Skeletal muscle cell (primary cell): ENCODE results near the gene CHST9.
"Not testable (repeated sequence)": the region's sequence is repeated elsewhere in the genome, so short reads cannot be mapped to it uniquely, and the experiment has no call there.

Source experiments
- DNase-seq: peaks from one replicate; pipeline ENCODE4 v3.0.0-alpha.2; 2010; ENCODE audit warnings: low read depth
- H3K4me3 ChIP-seq: 2 replicates; pipeline ENCODE4 v1.5.1; 2011; ENCODE audit warnings: low read depth, mild to moderate bottlenecking, control low read depth, low read length, moderate library complexity

Gene CHST9

DNA sequence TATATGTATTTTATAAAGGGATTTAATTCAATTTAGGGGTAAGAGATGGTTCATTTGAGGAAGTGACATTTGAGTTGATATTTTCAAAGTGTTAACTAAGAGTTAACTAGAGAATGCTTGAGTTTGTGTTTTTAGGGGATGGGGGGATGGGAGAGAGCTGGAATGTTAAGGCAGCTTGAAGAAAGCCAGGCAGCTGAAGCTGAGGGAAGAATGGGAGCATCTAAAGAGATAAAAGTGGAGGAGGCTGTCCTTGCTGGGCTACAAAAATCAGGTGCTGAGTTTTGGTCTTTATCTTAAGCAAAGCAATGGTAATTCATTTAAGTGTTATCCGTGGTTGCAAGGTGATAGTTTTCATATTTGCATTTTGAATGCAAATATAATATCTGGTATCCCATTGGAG, 9.2 kb downstream of the CHST9 start:
- no peak for DNase-seq
- H3K4me3 ChIP-seq, result no peak overlapping the region

GRCh38 chr18:27175245-27175644, 9.9 kb downstream of the CHST9 start:
- no peak for DNase-seq
- no peak overlapping the region for H3K4me3 ChIP-seq

GRCh38 chr18:27171993-27172392, 13.1 kb downstream of the CHST9 start:
- no peak for DNase-seq
- H3K4me3 ChIP-seq, result no peak overlapping the region

DNA sequence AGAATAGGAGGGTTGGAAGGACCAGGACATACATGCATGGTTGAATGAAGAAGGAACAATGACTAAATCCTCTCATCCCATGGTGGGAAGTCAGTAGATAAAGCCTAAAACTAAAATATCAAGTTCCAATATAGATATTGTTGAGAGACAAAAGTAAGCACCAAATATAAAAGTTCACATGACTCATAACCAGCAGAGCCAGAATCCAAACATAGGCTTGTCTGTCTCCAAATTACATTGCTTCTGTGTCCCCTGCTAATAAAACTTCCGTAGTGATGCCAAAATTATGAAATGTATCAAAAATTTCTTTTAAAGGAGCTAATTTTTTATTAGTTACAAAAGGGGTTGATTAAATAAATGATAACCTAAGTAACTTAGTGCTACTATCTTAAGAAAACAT, 19.7 kb downstream of the CHST9 start:
- no peak overlapping the region for H3K4me3 ChIP-seq
- DNase-seq, result no peak

DNA sequence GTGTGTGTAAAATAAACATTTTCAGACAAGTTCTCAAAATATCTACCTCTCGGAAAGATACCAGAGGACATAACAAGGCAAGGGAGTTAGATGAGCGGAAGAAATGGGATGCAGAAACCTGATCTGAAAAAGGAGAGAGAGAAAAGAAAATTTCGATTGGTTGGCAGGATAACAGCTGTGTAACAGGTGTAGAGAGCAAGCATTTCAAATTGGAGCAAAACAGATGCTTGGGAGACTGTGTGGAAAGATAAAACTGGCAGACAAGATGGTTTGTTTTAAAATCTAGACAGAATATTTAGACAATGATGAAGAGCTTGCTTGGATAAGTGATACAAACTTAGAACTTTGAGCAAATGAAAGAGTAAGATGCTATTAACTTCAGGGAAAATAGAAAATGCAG, 20.2 kb downstream of the CHST9 start:
- no peak for DNase-seq
- no peak overlapping the region for H3K4me3 ChIP-seq

DNA sequence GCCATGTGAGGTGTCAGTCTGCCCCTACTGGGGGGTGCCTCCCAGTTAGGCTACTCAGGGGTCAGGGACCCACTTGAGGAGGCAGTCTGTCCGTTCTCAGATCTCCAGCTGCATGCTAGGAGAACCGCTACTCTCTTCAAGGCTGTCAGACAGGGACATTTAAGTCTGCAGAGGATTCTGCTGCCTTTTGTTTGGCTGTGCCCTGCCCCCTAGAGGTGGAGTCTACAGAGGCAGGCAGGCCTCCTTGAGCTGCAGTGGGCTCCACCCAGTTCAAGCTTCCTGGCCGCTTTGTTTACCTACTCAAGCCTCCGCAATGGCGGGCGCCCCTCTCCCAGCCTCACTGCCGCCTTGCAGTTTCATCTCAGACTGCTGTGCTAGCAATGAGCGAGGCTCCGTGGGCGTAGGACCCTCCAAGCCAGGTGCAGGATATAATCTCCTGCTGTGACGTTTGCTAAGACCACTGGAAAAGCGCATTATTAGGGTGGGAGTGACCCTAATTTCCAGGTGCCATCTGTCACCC, 21.9 kb downstream of the CHST9 start:
- H3K4me3 ChIP-seq, DNase-seq: not testable (repeated sequence)

DNA sequence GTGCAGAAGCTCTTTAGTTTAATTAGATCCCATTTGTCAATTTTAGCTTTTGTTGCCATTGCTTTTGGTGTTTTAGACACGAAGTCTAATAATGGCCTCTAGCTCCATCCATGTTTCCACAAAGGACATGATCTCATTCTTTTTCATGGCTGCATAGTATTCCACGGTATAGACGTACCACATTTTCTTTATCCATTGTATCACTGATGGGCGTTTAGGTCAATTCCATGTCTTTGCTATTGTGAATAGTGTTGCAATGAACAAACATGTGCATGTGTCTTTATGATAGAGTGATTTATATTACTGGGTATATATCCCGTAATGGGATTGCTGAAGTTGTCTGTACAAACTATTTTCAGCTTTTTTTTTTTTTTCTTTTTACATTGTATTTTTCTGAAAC, 35.9 kb downstream of the CHST9 start:
- DNase-seq, H3K4me3 ChIP-seq: not testable (repeated sequence)

DNA sequence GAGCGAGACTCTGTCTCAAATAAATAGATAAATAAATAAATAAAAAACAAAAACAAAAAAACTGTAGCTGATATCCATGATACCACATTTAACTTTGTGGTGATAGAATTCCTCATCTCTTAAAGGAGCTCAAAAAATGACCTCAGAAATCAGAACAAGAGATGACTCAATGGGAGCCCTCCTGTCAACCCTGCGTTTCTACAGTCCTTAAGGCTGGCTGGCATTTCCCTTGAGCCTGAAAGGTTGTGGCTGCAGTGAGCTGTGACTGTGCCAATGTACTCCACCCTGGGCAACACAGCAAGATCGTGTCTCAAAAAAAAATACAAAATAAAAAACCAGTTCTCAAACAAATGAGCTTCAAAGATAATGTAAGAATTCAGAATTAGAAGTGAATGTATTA, 40.4 kb downstream of the CHST9 start:
- no peak for DNase-seq
- no peak overlapping the region for H3K4me3 ChIP-seq

DNA sequence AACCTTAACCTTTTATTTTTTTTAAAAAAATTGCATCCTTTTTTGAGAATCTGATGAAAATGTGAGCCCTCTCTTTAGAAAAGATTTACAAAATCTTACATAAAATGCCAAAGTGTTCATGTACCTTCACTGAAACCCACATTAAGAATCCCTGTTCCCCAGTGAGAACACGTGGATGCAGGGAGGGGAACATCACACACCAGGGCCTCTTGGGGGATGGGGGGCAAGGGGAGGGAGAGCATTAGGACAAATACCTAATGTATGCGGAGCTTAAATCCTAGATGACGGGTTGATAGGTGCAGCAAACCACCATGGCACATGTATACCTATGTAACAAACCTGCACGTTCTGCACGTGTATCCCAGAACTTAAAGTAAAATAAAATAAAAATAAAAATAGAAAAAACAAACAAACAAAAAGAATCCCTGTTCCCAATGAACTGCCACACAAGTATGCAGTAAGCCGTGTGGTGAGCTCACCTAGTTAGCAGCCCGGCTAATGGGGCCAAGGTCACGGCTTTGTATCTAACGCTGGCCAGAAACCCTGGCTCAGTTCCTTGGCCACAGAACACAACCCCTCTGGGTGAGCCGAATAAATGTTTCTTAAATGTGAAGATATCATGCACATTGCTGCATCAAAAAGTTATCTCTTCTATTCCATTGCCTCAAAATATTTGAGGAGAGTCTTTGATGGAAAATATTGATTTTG, 41.4 kb downstream of the CHST9 start:
- no peak for DNase-seq
- H3K4me3 ChIP-seq, result no peak overlapping the region

DNA sequence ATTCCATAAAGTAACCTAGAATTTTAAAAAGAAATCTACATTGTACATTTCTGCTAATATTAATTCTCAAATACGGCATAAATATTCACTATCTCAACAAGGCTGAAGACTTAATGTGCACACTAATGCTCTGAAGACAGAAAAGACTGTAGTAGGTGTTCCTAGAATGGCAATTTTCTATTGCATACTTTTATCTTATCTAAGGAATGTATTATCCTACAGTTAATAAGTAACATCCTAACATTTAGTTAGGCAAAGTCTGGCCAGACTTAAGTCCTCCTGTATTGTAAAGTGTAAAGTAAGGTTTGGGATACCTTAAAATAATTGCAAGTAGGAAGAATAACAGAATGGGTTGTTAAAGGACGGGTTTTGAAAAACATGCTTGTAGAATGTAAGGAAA, 42.2 kb downstream of the CHST9 start:
- no peak for DNase-seq
- H3K4me3 ChIP-seq, result no peak overlapping the region

DNA sequence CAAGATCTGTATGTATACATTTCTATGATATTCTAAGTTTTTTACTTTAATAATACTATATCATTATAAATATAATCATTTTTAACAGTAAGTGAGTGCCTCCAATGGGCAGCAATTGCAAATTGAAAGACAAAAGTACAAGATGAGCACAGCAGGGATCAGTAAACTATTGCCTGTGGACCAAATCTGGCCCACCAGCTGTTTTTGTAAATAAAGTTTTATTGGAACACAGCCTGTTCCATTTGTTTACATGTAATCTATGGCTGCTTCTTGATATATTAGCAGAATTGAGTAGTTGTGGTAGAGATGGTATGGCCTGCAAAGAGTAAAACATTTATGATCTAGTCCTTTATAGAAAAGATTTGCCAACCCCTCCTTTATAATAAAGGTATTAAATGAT, 43.2 kb downstream of the CHST9 start:
- no peak overlapping the region for H3K4me3 ChIP-seq
- no peak for DNase-seq

DNA sequence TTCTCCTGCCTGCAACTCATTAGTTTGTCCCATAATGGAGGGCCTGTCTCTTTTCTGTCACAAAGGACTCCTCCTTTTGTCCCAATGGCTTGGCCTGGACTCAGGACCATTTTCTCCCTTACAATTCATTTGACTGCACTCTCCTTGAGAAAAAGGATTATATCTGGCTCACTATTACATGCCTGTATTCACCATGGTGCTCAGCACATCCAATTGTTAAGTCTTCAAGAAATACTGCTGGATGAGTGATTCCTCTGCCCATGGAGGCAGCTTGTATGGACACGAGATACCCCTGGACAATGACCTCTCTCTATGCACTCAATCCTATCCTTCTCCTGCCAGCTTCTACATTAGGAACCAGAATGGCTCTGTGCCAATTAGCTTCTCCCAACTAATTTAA, 47.0 kb downstream of the CHST9 start:
- no peak for DNase-seq
- H3K4me3 ChIP-seq, result no peak overlapping the region

DNA sequence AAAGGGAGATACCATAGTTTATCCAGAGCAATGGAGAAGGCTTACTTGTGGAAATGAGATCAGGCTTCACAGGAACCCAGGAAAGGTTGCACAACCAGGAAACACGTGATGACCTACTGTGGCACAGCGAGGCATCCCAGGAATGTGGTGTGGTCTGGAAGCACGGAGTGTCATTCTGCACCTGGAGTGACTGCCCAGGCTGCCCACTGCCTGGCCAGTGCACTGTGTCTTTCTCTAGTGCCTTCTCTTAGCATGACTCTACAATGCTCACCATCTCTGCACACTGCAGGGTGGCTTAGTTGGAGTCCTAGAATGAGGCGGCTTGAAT, 48.9 kb downstream of the CHST9 start:
- no peak for DNase-seq
- H3K4me3 ChIP-seq, result no peak overlapping the region

DNA sequence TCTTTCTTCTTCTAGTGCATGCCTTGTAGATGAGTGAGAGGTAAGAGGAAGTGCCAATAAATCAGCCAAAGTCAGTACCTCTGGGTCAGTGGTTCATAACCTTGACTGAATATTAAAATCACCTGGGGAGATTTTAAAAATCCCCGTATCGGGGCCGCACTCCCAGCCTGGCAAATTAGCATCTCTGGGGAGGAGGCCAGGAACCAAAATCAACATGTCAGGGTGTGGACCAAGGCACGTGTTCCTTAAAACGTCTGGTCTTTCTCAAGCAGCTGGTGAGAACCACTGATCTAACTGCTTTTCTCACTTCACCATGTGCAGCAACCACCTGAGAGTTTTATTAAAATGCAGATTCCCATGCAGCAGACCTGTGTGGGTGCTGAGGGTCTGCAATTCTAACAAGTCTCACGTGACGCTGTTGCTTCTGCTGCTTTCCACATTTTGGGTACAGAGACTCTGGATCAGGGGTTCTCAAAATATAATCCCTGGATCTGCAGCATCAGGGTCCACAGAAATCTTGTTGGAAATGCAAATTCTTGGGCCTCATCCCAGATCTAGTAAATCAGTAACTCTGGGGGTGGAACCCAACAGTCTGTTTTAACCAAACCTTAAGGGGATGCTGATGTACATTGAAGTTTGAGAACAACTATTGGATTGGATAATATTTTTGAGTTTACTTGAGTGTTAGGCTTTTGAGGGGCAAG, 49.5 kb downstream of the CHST9 start:
- DNase-seq, result no peak
- H3K4me3 ChIP-seq, result no peak overlapping the region

DNA sequence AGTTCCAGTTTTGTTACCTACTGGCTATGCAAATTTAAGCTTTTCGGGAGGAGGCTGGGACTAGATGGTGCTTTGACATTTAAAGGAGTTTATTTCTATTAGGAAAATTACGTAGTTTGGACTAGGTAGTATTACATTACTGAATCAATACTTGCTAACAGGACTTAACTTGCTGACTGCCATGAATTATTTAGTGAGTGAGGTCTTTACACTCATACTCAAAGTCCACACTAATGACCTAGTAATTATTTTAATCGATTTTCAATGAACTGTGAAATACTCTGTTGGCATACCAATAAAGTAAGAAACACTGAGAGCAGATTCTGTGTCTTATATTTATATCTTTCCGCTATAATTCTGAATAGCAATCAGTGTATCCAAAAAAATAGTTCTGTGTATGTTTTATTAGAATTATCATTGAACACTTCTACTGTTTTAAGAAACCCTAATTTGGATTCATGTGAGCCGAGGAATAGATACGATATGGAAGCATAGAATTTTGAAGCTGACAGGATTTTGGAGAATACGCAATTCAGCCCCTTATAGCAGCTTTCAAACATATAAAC, 55.0 kb downstream of the CHST9 start:
- no peak overlapping the region for H3K4me3 ChIP-seq
- no peak for DNase-seq

DNA sequence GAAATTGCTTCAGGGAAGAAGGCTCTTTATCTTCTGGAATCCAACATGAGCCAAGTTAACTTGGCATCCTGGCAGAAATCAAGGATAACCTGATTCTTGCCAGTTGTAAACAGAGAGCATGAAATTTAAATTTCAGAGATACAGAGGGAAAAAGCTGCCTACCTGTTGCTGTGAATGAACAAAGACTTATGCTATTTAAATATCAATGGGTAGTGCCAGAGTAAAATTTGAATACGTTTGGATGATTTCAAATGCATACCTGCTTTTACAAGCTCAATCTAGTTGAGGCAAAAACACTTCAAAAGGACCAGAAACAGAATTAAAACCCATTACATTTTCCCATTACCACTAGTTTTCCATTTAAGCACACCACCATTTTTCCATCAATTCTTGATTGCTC, 60.9 kb downstream of the CHST9 start:
- DNase-seq, result no peak

DNA sequence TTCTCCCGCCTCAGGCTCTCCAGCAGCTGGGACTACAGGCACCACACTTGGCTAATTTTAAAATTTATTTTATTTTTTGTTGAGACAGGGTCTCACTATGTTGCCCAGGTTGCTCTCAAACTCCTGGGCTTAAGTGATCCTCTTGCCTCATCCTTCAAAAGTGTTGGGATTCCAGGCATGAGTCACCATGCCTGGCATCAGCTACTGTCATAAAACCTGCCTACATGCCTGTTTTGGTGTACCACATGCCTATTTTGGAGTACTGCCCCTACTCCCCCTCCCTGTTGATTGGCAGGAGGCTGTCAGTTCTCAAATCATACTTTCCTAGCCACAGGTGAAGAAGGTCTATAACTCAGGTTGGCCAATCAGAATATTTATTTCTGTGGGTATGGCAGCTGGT, 64.0 kb downstream of the CHST9 start:
- DNase-seq, result no peak
- H3K4me3 ChIP-seq, result no peak overlapping the region

More for the DNA sequence above, 60.9 kb downstream of the CHST9 start:
- no peak overlapping the region for H3K4me3 ChIP-seq

GRCh38 chr18:27120246-27120645, 64.9 kb downstream of the CHST9 start:
- no peak for DNase-seq
- no peak overlapping the region for H3K4me3 ChIP-seq

GRCh38 chr18:27118973-27119372, 66.1 kb downstream of the CHST9 start:
- no peak overlapping the region for H3K4me3 ChIP-seq
- DNase-seq, result no peak

DNA sequence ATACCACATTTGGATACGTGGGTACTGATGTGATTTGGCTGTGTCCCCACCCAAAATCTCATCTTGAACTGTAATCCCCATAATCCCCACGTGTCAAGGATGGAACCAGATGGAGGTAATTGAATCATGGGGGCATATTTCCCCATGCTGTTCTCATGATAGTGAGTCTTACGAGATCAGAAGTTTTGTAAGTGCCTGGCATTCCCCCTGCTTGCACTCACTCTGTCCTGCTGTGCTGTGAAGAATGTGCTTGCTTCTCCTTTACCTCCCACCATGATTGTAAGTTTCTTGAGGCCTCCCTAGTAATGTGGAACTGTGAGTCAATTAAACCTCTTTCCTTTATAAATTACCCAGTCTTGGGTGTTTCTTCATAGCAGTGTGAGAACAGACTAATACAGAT, 70.3 kb downstream of the CHST9 start:
- no peak overlapping the region for H3K4me3 ChIP-seq
- DNase-seq, result no peak

DNA sequence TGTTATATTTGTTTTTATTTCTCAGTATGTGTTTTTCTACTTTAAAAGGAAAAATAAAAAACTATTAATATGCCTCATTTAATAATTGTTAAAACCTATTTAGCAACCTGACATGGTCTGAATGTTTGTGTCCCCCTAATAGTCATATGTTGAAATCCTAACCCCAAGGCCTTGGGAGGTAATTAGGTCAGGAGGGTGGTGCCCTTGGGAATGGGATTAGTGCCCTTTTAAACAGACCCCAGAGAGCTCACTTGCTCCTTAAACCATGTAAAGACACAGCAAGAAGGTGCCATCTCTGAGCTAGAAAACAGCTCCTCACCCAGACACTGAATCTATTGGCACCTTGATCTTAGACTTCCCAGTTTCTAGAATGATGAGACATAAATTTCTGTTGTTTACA, 71.8 kb downstream of the CHST9 start:
- no peak overlapping the region for H3K4me3 ChIP-seq
- DNase-seq, result no peak
